NK-92 (cell line): ENCODE results near the gene WNT3A.

Experiments
- DNase-seq: peaks from one replicate; lab custom pipeline; 2025; ENCODE audit not compliant: unreplicated experiment; lab: John Stamatoyannopoulos, UW

Gene WNT3A

DNA sequence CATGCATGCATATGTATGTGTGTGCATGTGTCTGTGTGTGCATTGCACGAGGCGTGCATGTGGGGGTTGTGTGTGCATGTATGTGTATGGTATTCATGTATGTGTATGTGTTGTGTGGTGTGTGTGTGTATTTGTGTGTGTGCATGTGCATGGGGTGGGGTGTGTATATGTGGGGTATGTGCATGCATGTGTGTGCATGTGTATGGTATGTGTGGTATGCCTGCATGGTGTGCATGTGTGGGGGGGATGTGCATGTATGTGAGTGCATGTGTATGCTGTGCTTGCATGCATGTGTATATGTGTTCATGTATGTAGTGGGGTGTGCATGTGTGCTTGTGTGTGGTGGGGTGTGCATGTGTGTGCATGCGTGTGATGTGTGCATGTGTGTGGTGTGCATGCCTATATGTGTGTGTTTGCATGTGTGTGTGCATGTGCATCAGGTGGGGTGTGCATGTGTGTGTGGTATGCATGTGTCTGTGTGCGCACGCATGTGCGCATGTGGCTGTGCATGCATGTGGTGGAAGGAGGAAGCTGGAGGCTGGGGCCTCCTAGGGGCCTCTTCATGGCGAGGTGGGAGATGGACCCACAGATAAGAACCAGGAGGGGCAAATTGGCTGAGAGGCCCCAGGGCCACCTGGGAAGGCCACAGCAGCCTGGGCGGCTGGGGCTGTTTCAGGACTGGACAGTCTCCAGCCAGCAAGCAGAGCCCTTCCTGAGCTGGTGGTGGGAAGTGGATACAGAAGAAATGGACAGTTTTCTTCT is 39.8 kb downstream of the WNT3A start:
- DNase-seq, result no peak

- no peak for DNase-seq
Observed at GRCh38 chr1:228047183-228047466, 40.3 kb downstream of the WNT3A start.

DNA sequence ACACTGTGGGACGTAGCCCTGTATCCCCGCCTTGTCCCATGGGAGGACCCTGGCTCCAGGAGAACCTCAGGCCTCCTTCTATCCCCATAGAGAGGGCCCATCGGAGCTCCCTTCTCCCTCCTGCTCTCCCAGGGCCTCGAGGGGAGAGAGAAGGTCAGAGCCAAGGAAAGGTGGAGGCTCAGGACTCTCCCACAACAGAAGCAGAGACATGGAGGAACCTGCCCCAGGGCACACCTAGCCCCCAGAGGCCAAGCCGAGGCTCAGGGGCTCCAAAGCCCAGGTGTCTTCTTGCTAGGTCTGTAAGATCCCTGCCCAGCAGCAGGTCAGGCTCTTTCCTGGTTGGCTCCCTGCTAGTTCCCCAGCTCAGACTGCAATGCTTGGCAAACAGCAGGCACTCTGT is 41.3 kb downstream of the WNT3A start:
- no peak for DNase-seq

DNA sequence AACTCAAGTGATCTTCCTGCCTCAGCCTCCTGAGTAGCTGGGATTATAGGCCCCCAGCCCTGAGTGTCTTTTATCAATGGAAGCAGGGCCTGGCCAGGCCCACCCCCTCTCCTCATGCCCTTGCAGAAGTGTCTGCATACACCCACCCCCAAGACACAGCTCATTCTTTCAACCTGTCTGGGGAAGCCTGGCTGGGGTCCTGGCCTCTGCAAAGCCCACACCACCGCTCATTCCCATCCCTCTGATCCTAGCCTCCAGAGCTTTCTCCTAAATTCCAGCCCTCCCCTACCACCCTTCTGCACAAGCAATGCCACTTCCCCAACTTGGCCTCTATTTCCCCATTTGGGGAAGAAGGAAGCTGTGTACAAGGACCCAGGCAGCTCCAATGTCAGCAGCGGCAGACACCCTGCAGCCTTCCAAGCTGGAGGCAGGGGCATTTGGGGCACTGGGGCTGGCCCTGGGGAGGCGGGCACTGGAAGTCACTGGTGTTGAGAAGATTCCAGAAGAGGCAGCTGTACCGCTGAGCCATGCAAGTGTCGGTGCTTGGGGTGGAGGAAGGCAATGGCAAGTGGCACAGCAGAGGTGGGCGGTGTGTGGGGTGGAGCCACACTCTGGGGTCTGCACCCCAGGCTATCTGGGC is 42.0 kb downstream of the WNT3A start:
- DNase-seq, result no peak

DNA sequence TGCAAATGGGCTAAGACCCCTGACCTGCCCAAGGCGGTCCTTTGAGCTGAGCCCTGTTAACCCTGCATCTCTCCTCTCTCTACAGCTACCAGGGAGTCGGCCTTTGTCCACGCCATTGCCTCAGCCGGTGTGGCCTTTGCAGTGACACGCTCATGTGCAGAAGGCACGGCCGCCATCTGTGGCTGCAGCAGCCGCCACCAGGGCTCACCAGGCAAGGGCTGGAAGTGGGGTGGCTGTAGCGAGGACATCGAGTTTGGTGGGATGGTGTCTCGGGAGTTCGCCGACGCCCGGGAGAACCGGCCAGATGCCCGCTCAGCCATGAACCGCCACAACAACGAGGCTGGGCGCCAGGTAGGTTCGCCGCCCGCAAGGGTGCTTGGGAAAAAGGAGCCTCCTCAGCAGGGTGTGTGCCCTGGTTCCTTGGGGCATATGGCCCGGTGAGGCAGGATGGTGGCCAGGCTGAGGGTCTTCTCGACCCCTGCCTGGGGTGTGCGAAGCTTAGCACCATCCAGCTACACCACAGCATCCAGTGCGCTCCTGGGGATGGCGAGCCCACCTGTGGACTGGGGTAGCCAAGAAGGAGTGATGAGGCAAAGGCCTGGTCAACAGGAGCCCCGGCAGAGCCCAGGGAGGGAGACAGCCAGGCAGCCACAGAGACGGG is 43.9 kb downstream of the WNT3A start:
- no peak for DNase-seq

DNA sequence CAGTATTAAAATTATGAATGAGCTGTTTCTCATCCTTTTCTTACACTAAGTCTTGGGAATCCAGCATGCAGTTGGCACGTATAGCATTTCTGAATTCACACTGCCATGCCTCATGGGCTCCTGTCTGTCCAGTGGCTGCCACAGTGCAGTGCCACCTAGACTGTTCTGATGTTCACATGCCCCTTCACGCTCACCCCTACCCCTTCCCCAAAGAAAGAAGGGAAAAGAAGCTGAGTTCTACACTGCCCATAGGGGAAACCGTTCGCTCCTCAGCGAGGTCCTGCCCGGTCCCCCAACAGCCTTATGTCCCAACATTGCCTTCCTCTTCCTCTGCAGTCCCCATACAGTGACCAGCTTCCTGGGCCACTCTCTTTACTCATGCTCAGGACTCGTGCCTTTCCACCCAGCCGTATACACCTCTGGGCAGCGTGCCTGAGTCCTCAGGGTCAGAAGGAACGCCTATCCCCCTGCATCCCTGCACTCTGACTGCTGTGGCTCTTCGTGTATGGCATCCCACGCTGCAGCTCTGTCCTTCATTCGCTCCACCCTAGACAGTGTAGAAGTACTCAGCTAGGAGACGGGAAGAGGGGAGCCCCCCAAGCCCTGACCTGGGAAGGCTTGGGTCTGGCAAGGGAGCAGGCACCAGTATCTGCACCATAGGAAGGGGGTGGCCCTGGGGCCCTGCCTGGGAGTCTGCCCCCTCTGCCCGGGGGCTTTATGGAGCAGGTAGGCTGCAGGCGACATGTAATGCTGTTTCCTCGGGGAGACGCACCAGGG is 51.6 kb downstream of the WNT3A start:
- no peak for DNase-seq

GRCh38 chr1:228058949-228059633 is 52.3 kb downstream of the WNT3A start:
- no peak for DNase-seq

- no peak for DNase-seq
Observed at GRCh38 chr1:228059634-228060457, 53.0 kb downstream of the WNT3A start.

GRCh38 chr1:228060458-228061190 is 53.8 kb downstream of the WNT3A start:
- DNase-seq, result no peak

- DNase-seq, result no peak
Observed at GRCh38 chr1:228061411-228062084, 54.8 kb downstream of the WNT3A start.

DNA sequence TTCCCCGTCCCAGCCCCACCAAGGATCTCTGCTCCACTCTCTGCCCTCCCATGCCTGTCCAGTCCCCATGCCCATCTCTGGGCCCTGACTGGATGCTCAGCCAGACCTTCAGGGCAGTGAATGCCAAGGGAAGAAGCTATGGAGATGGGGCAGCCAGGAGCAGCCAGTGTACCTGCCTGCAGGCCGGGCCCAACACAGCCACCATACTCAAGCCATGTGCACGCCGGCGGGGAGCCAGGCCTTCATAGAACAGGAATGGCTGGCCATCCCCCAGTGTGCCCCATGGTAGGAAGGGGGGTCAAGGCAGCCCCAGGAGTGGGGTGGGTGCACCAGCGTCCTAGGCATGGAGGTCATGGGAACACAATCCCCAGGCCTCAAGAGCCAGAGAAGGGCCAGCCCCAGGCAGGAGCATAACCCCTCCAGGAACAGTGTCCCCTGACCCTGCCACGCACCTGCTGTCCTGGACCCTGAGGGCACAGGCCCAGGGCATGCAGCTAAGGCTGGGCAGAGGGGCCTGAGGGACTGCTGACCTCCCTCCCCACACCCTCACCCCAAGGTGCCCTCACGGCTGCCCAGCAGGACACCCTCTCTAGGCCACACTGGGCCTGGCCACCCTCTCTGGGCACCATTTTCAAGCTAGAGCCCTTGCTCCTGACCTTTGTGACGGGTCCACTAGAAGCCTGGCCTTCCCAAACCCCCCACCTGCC is 55.4 kb downstream of the WNT3A start:
- no peak for DNase-seq

DNA sequence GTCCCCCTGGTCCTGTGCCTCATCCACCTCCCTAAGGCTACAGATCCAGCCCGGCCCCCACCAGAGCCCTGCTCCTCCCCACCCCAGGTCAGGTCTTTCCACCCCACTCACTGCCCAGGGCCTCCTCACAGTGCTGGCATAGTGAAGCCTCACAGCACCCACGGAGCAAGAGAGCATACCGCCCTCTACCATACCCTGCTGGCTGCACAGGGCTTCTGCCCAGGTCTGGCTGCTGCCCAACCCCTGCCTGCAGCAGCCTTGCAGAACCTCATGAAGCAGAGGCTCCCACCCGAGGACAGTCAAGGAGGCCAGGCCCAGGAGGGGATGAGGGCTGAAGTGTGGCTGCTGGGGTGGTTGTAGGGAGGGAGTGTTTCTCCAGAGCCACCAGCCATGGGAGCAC is 56.0 kb downstream of the WNT3A start:
- no peak for DNase-seq

DNA sequence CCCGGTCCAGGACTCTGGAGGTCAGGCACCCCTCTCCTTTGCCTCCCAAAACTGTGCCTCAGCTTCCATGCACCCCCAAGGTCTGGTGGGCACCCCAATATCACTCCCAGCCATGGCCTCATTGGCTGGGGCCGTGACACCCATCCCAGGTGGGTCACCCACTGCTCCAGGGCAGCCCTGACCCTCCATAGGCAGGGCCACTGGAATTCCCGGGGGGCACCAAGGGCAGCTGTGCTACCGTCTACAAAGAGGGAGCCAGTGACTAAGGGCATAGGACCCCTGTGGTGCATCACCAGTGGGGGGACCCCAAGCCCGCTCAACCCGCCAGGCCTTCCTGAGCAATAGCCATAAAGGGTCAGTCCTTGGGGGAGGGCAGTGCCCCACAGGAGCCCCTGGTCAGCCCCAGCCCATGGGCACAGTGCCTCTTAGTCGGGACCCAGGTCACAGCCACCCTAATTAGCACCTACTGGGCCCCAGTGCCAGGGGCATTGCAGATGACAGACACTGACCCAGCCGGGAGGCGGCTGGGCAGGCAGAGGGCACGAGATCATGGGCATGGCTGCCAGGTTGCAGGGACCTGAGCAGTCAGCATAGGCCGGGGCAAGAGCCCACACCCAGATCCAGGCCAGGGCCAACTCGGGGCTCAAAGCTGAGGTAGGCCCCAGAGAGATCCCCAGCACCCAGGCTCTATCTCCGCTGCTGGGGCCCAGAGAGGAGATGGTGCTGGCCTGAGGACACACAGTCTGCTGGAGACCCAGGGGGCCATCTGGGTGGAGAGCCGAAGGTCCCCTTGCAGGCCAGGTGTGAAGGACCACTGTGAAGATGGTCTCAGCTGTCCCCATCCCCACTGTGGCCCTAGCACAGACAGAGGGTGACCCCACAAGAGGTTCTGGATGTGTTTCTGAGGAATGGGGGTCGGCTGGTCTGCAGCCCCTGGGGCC is 56.7 kb downstream of the WNT3A start:
- DNase-seq, result no peak

DNA sequence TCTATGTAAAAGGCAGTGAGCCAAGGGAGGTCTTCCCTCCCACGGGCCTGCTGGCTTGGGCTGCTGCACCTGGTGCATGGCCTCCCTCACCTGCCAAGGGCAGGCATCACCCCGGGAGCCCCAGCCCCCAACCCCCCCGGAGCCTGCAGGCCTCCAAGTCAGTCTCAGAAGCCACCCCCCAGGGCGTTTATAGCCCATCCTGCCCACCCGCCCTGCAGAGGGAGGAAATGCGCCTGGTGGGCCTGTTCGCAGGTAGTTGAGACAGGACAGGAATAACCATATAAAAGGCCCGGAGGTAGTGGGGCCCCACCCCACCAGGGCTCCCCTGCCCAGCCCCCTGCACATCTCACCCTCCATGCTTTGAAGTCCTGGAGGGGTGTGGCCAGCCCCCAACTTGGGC is 57.5 kb downstream of the WNT3A start:
- DNase-seq, result no peak

DNA sequence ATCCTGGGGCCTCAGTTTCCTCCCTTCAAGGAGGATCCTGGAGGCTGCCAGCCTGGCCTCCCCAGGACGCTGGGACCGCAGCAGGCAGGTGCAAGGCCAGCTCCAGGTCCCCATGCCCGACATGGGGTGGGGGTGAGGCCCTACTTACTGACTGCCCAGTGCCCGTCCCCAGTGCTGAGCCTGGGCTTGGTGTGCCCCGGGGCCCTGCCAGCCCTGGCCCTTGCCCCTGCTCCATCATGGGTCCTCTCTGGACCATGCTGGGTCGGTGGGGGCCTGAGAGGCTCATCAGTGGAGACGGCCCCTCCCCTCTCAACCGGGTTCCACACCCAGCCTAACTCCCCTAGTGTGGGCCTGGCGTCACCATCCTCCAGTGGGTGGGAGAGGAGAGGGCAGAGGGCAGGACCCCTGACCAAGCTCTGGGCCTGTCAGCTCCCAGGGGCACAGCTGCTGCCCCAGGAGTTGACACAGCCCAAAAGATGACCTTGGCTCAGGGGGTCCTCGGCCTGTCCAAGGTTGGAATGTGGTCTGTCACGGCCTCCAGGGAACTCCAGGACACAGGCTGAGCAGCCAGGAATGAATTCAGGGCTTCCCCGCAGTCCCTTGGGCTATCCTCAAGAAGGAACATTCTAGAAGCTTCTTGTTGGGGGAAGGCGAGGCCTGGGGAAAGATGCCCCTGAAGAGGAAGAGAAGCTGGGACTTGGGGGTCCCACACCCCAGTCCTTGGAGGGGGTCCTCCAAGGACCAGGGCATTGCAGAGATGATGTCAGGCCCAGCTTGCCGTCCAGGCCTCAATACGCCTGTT is 58.1 kb downstream of the WNT3A start:
- DNase-seq, result no peak

DNA sequence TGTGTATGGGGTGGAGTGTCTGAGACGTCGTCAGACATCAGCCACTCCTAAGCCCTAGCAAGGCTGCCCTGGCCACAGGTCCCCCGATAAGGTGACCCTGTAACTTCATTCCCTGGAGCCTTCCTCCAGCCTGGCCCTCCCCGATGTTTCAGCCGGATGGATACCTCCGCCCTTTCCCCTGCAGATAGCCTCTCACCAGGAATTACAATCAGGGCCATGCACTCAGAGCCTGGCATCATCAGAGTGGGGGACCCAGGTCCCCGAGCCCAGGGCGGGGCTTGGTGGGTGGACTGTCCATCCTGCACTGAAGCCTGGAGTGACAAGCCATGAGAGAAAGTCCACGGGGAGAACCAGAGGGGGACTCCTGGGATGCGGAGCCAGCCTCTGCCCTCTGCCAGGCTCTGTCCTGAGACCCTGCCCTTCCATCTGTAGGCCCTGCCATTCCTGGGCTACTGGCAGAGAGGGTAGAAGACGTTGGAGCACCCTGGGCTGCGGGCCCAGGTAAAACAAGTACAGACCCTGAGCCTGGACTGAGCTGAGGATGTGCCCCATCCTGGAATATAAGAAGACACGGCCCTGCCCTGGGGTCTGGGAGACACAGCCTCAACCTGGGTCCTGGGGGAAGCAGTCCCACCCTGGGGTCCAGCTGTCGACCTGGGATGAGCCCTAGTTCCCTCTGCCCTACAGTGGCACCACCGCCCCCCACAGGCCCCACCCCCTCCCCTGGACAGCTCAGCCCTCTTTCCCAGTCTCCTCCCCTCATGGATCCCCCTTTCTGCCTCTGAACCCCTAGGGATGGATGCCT is 58.9 kb downstream of the WNT3A start:
- DNase-seq, result no peak
